ENCODE results near the gene PTDSS2.
"Not testable (repeated sequence)": the region's sequence is repeated elsewhere in the genome, so short reads cannot be mapped to it uniquely, and the experiment has no call there.

Gene PTDSS2

GRCh38 chr11:508956-509355, 58.9 kb downstream of the PTDSS2 start:
- no peak for DNase-seq

- no peak for DNase-seq
Observed at GRCh38 chr11:512761-513595, 62.9 kb downstream of the PTDSS2 start.

GRCh38 chr11:514606-515005, 64.5 kb downstream of the PTDSS2 start:
- DNase-seq: no peak

GRCh38 chr11:515131-515530, 65.1 kb downstream of the PTDSS2 start:
- no peak for DNase-seq

- no peak for DNase-seq
Observed at GRCh38 chr11:516400-516799, 66.3 kb downstream of the PTDSS2 start.

- DNase-seq: not testable (repeated sequence)
Observed at GRCh38 chr11:516918-517685, 67.0 kb downstream of the PTDSS2 start.

- no peak for DNase-seq
Observed at GRCh38 chr11:518463-519202, 68.6 kb downstream of the PTDSS2 start.

- DNase-seq: no peak
Observed at GRCh38 chr11:520428-521176, 70.5 kb downstream of the PTDSS2 start.

GRCh38 chr11:521177-521688, 71.2 kb downstream of the PTDSS2 start:
- no peak for DNase-seq

GRCh38 chr11:526192-526591, 76.1 kb downstream of the PTDSS2 start:
- DNase-seq: no peak

- no peak for DNase-seq
Observed at GRCh38 chr11:528166-528814, 78.2 kb downstream of the PTDSS2 start.

- DNase-seq: no peak
Observed at GRCh38 chr11:528815-529727, 79.0 kb downstream of the PTDSS2 start.

- DNase-seq: no peak
Observed at GRCh38 chr11:529728-530411, 79.8 kb downstream of the PTDSS2 start.

GRCh38 chr11:530960-531831, 81.1 kb downstream of the PTDSS2 start:
- no peak for DNase-seq

GRCh38 chr11:531919-532526, 81.9 kb downstream of the PTDSS2 start:
- no peak for DNase-seq

GRCh38 chr11:532527-532985, 82.5 kb downstream of the PTDSS2 start:
- no peak for DNase-seq

GRCh38 chr11:532986-533585, 83.0 kb downstream of the PTDSS2 start:
- no peak for DNase-seq
